Glomerular visceral epithelial cell (primary cell): ENCODE results near the gene GYG1.
A peak's percentile ranks its signal among the peaks of the same experiment; 100 is the strongest.

ENCODE experiments used
- DNase-seq: peaks from one replicate; pipeline ENCODE4 v3.0.0-alpha.2; 2016; ENCODE audit errors: extremely low spot score

The GYG1 gene

DNA sequence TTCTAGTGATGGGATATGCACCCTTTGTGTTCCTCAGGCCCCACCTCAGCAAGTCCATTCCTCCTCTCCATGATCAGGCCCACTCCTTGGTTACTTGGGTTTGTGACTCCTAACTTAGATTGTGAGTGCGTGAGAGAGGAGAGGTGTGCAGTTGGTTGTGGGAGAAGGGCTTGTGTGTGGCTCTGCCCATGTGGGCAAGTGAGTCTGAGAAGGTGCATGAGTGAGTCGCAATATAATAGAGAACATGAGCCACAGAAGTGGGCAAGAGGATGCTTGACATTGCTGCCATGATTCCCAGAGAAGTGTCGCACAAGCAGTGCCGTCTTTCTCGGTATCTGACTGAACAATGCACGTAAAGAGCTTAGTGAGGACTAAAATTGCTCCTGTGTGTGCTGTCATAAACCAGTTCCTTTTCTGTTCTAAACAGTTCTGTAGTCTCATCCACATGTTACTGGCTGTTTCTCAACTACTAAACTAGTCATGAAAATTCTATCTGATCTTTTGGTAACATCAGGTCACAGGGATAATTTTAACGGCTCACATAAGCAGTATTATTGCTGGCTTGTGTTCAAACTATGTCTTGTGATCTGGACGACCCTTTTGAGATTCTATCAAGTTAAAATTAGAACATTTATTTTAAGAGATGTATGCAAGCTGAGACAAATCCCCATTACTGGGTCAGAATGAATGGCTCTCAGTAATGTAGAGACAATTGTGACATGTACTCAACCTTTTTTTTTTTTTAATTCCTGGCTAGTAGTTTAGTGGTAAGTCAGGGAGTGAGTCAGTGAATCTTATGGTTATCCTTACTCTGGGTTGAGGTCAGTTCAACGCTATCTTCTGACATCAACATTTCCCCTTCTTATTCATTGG lies 25.6 kb downstream of the GYG1 start:
- peak; percentile 79 for DNase-seq

DNA sequence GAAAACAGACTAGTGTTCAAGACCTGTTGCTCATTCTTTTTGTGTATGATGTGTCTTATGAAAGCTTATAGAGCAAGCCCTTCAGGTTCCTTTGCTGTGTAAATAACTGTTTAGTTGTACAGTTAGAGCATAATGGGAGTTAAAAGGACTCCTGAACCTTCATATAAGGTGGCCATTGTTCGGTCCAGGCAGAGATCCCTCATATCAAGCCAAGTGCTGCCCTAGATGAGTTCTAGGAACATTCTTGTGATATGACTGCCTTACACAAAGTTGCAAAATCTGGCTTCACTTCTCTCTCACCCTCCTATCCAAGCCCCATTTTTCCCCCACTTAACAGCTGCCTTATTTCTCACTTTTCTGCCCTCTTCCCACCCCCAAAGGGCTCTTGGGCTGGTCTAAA lies 26.9 kb downstream of the GYG1 start:
- DNase-seq: no peak

DNA sequence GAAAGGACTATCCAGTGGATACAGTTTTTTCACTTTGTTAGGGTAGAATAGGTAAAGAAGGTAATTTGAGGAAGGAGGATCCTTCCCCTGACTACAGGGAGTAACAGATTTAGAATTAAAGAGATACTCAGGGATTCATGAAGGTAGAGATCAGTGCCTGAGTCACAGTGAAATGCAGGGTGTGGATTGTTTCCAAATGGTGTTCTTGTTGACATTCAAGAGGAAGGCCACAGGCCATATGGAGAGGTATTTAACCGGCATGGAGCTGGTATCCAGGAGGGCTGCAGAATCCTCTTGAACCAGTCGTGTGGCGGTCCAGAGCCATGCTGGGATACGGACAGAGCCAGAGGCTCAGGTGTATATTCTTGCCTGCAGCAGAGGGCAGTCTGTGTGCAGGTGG lies 28.2 kb downstream of the GYG1 start:
- no peak for DNase-seq

DNA sequence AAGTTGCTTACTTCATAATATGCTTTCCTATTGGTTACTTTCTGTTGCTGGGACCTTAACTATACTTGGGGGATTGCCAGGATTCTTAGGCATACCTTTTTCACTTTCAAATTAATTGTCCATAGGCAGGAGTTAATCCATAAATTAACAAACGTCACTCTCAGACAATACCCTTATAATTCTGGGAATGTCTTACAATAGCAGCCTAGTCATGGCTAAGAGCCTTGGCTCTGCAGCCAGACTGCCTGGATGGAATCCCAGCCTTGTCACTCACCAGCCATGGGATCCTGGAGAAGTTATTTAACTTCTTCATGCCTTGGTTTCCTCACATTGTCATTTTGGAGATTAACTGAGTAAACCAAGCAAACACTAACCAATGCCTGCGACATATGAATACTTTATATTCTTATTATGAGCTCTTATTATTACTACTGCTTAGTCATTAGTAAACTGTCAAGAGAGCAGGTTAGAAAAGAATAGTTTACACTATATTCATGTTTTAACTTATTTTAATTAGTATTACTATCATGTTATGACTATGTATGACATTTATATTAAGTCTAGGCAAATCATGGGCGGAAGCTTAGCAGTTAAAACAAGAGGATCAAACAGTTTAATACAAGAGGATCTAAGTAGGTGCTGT lies 29.0 kb downstream of the GYG1 start:
- DNase-seq: no peak

DNA sequence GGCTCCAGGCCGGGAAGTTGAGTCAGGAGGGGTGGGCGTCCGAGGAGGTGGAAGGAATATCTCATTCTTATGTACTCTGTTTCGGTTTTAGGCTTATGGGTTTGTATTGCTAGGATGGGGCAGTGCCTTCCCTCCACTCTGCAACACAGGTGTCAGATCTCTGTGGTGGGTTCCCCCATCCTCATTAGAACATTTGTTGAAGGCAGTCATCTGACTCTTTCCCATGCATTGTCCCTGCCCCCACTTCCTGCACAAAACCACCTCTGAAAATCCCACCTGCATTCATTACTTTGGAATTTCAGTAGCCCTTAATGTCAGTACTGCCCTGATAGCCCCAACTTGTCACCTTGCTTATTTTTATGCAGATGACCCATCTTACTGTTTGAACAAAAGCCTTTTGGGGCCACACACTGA lies 29.5 kb downstream of the GYG1 start:
- DNase-seq: no peak

DNA sequence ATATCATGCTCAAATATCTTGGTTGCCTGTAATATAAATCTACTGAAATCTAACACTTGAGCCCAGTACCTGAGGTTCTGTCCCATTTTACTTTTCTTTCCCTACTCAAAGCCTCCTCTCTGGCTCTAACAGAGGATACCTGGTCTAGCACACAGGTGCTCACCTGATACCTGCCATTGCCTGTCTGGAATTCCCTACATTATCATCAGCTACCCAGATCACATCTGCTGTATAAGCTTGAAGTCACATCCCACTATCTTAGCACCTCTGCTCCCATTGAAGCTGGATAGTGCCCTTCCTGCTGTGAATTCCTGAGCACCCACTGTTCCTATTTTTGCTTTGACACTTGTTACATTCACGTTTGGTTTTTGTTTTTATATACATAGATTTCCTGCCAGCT lies 30.5 kb downstream of the GYG1 start:
- no peak for DNase-seq

DNA sequence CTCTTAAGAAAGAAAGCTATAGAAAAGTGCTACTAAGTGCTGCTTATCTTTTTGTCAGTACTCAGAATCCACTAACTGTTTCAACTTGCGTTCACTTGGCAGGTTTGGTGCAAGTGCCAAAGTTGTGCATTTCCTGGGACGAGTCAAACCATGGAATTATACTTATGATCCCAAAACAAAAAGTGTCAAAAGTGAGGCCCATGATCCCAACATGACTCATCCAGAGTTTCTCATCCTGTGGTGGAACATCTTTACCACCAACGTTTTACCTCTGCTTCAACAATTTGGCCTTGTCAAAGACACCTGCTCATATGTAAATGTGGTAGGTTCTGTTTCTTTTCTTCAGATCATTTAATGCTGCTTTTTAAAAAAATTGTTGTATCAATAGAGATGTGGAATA lies 32.6 kb downstream of the GYG1 start:
- DNase-seq: peak; percentile 6

DNA sequence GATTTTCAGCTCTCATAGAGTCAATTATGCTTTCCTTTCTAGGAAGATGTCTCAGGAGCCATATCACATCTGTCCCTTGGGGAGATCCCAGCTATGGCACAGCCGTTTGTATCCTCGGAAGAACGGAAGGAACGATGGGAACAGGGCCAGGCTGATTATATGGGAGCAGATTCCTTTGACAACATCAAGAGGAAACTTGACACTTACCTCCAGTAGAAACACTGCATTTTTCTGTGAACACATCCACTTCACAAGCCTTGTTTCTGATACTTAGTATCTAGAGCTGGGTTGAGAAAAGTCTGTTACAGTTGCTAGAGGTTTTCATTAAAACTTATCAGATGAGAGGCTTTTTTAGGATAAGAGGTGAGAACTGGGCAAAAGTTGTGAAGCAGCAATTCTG lies 35.4 kb downstream of the GYG1 start:
- no peak for DNase-seq

DNA sequence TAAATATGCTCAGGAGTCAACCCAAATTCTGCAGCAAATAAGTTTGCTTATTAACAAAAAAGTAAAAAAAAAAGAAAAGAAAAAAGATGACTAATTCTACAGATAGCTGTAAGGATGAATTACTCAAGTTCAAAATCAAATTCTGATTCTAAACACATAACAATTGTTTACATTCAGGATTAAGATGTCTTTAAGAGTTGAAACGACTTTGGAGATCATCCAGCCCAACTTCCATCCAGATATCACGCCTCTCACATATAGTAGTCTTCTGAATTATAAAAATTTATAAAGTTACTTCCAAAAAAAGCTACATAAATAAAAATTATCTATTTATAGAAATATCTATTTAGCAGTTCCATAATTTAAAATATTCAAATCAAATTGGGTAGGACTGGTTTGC lies 39.8 kb downstream of the GYG1 start:
- DNase-seq: no peak

DNA sequence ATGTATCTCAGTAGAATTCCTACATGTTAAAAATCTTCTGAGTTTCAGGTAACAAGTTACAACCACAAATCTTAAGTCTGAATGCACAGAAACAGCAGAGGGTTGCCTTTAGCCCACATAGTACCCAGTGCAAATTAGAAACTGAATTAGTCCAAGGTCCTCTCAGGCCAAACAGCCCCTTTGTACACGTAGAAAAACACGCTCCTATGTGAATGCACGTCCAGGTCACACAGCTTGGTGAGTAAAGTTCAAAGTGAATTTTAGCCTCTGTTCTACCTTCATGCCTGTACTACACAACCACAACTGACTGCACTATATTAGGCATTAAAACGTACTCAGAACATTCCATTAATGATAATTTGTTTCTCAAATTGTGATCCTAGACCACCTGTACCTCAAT lies 46.3 kb downstream of the GYG1 start:
- DNase-seq: no peak

DNA sequence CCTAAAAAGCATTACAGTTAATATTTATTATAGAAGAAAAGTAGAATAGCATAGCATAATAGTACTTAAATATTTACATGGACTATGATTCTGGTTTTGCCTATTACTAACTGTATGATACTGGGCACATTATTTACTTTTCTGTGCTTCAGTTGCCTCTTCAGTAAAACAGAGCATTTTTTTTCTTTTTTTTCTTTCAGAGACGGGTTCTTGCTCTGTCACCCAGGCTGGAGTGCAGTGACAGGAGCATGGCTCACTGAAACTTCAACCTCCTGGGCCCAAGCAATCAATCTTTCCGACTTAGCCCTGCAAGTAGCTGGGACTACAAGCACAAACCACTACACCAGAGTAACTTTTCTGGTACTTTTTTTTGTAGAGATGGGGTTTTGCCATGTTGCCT lies 47.0 kb downstream of the GYG1 start:
- no peak for DNase-seq

DNA sequence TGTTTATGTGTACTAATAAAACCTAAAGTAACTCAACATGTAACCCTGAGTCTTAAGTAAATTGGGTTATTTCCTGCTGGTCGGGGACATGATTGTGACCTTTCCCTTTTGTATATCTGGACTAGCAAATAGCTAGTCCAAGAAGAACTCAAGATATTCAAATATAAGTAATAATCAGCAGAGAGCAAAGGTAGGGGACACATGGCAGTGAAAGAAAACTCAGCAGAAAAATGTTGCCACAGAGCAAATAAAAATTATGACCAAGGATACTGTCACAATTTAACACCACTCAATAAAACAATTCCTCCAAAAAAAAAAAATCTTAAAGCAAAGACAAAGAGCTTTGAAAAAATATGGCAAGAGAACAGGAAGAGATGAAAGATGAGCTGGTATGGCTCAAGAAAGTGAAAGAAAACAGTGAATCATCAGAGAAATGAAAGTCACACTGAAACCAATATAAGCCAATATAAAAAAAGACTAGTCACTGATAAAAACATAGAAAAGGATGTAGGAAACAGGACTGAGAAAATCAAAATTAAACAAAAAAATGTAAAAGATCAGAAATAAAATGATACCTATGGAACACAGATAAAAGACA lies 51.5 kb downstream of the GYG1 start:
- DNase-seq: no peak

DNA sequence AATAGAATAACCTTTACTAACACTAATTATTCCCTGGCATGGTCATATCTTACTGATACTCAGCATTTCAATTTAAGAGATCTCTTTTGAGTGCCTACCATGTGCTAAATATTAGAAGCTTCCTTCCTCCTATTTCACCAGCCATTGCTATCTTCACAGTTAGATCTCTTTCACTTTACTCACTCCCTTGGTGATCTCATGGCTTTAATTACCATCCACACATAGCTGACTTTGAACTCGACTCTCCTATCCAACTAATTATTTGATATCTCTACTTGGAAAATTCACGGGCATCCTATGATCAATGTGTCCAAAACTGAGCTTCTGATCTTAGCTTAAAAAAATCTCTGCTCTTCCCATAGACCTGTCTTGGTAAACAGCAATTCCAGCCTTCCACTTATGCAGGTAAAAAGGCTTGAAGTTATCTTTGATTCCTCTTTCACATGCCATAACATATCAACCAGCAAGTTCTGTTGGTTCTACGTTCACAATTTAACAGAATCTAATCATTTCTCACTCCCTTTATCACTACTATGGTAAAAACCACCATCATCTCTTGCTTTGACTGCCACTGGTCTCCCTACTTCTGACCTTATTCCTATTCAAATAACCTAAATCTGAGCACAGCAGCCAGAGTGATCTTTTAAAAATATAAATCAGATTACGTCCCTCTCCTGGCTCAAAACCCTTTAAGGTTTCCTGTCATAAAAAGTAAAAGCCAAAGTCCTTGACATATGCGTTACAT lies 53.2 kb downstream of the GYG1 start:
- no peak for DNase-seq

DNA sequence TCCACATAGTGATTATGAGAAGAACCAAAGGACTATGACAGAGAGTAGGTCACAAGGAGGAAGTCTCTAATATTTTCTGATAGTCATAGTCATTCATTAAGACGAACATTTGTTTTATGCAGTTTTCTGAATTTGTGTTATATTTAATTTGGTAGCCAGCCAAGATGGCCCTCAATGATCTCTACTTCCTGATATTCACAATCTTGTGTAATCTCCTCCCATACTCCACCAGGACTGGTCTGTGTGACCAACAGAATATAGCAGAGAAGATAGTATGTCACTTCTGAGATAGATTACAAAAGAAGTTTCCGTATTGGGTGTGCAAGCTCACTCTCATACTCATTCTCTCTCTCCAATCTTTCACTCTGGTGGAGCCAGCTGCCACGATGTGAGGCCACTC lies 64.2 kb downstream of the GYG1 start:
- DNase-seq: no peak

DNA sequence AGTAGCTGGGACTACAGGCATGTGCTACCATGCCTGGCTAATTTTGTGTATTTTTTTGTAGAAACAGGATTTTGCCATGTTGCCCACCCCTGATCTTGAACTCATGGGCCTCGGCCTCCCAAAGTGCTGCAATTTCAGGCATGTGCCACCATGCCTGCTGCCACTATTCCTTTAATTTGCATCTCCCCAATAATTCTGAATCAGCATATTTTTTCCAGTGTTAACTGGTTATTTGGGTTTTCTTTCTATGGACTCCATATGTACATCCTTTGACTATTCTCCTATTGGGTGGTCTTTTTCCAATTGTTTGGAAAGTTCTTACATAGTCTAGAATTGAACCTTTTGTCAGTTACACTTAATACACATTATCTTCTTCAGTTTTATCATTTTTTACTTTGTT lies 66.9 kb downstream of the GYG1 start:
- DNase-seq: no peak

DNA sequence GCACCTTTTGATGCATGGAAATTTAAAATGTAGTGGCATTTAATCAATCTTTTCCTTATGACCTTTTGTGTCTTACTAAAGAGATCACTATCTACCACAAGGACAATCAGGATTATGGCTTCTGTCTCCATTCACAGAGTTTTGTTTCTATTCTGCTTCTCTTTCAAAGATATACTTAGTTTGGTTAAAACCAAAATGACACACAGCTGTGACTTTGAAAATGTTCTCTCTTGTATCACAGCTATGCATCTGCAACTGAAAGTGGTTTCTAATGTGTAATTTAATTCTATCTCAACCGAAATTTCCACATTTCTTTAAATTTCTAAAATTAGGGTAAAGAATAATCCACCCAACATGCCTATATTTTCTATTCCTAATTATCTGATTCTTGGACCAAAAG lies 67.3 kb downstream of the GYG1 start:
- no peak for DNase-seq

DNA sequence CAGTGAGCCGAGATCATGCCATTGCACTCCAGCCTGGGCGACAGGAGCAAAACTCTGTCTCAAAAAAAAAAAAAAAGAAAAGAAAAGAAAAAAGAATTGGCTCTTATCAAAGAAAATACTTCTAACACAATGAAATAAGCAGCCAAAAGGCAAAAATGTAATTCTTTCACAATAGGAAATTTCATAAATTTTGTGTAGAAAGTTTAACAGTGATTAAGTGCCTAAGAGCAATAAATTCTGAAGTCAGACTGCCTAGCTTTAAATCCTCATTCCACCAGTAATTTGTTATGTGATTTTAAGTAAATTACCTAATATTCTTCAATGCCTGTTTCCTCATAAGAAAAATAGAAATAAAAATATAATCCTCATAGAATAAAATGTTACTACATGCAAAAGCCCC lies 70.4 kb downstream of the GYG1 start:
- DNase-seq: no peak

DNA sequence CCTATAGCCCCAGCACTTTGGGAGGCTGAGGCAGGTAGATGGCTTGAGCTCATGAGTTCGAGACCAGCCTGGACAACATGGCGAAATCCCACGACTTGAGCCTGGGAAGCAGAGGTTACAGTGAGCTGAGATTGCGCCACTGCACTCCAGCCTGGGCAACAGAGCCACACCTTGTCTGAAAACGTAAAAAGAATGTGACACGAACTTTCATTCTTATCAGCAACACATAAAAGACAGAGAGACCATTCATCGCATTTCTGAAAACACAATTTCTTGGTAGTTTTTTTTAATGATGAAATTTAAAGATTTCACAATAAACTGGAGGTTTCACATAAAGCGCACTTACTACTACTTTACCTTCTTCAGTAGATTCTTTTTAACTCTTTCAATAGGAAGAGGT lies 76.5 kb downstream of the GYG1 start:
- DNase-seq: no peak
